SK-N-SH (cell line): ENCODE data around the gene PPP1R3F.

Experiments
- EP300 ChIP-seq, 2 experiments: IDR thresholded peaks; 2 replicates each; pipeline versions ENCODE4 v1.4.0 to v1.6.1; 2012; ENCODE audit warnings: borderline replicate concordance in 1 of 2, low read depth in 1 of 2, low read length in 1 of 2
- TF ChIP-seq, protein P1 (sequence below): fragments of 200-600 bp; sonication (generic); IDR thresholded peaks from 2 replicates; pipeline ENCODE4 v1.6.1; 2017; ENCODE audit warnings: antibody characterized with exemption, mild to moderate bottlenecking, moderate library complexity

DNA sequence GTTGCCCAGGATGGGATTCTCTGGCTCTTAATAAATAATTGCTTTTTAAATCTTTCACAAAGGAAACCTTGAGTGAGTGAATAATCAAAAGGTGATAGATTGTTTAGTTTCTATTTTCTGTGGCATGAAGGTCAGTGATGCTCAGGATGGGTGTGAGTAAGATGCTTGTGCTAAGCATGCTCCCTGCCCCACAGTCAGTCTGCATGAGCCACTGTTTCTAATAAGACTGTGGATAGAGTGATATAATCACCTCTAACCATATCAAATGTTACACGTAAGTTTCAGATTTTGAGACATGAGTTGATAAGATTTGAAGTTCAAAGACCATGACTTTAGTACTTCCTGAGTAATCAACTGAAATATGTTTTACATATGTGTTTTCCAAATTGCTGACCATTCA lies 31.1 kb downstream of the PPP1R3F start:
- no peak for TF ChIP-seq EP300 (IDR thresholded peaks at IDR 0.05; ENCODE audit: borderline replicate concordance in 1 of 2, low read depth in 1 of 2, low read length in 1 of 2)
- TF ChIP-seq, protein P1, sequence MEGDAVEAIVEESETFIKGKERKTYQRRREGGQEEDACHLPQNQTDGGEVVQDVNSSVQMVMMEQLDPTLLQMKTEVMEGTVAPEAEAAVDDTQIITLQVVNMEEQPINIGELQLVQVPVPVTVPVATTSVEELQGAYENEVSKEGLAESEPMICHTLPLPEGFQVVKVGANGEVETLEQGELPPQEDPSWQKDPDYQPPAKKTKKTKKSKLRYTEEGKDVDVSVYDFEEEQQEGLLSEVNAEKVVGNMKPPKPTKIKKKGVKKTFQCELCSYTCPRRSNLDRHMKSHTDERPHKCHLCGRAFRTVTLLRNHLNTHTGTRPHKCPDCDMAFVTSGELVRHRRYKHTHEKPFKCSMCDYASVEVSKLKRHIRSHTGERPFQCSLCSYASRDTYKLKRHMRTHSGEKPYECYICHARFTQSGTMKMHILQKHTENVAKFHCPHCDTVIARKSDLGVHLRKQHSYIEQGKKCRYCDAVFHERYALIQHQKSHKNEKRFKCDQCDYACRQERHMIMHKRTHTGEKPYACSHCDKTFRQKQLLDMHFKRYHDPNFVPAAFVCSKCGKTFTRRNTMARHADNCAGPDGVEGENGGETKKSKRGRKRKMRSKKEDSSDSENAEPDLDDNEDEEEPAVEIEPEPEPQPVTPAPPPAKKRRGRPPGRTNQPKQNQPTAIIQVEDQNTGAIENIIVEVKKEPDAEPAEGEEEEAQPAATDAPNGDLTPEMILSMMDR = no peak
